ENCODE measurements around the gene CCL28. TPM values are rescaled to one million over a fixed set of nuclear protein-coding genes. Genes with fewer than 3 reads are reported as not detected.
"Not testable (repeated sequence)": the region's sequence is repeated elsewhere in the genome, so short reads cannot be mapped to it uniquely, and the experiment has no call there.

Gene CCL28
- 0.51 TPM for polyA plus RNA-seq (2013, experiment 1 of 2; ENCODE audit: insufficient read length)
- 0.33 TPM for polyA plus RNA-seq (2013, experiment 2 of 2; ENCODE audit: insufficient read length)

- no peak for DNase-seq
These were observed at the start of gene CCL28 for GRCh38 chr5:43412156-43412555. TSS of gene CCL28 (minus strand) at chr5:43412391. CDS start at chr5:43412316, 75 bp downstream.

- DNase-seq, result no peak
These were observed 48.9 kb upstream of the CCL28 start for GRCh38 chr5:43461066-43461465.

DNA sequence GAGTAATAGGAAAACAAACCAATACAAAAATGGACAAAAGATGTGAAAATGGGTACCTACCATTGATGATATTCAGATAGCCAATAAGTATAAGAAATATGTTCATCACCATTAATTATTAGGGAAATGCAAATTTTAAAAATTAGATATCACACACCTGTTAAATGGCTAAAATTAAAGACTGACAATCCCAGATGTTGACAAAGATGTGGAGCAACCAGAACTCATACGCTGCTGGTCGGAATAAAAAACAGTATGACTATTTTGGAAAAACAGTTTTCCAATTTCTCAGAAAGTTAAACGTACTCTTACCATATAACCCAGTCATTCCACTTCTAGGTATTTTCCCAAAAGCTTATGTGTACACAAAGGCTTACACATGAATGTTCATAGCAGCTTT lies 44.4 kb upstream of the CCL28 start:
- DNase-seq, result no peak

DNA sequence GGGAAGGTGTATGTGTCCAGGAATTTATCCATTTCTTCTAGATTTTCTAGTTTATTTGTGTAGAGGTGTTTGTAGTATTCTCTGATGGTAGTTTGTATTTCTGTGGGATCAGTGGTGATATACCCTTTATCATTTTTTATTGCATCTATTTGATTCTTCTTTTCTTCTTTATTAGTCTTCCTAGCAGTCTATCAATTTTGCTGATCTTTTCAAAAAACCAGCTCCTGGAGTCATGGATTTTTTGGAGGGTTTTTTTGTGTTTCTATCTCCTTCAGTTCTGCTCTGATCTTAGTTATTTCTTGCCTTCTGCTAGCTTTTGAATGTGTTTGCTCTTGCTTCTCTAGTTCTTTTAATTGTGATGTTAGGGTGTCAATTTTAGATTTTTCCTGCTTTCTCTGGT lies 29.4 kb upstream of the CCL28 start:
- DNase-seq, result not testable (repeated sequence)

DNA sequence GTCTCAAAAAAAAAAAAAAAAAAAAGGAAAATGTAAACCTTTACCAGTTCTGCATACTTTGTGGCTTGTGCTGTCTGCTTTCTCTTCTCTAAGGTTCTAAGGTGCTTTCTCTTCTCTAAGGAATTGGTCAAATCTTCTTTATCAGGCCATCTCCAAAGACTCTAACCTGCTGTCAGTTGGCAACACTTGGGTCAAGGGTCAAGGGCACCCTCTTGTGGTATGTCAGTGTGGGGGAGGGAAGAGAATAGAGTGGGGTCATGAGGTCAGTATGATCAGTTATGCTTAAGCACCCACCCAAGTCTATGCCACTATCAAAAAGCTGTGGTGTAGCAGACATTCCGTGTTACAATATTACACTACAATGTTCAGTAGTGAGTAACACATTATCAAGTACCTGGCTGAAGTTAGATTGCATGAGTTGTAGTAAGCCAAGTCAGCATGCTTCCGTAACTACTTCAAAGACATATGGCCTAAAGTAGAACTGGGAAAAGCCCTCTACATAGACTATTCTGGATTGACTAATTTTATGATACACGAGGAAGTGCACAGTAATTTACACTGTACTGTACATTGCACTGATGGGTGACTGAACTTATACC lies 25.0 kb upstream of the CCL28 start:
- DNase-seq, result no peak

DNA sequence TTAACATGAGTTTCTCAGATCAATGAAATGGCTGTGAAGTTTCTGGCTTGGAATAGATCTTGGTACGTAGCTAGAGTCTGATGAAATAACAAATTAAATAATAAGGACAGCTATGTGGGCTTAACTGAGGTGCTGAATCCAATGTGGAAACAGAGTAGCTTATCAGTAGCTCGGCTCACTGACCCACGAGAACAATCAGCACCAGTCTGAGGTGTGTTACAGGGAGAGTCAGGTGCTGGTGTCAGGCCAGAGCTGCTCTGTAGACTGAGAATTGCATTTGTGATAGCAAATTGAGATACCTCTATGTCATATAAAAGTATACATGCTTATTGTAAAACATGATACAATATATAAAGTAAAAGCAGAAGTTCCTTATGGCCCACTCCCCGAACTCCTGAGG lies 21.2 kb upstream of the CCL28 start:
- no peak for DNase-seq

DNA sequence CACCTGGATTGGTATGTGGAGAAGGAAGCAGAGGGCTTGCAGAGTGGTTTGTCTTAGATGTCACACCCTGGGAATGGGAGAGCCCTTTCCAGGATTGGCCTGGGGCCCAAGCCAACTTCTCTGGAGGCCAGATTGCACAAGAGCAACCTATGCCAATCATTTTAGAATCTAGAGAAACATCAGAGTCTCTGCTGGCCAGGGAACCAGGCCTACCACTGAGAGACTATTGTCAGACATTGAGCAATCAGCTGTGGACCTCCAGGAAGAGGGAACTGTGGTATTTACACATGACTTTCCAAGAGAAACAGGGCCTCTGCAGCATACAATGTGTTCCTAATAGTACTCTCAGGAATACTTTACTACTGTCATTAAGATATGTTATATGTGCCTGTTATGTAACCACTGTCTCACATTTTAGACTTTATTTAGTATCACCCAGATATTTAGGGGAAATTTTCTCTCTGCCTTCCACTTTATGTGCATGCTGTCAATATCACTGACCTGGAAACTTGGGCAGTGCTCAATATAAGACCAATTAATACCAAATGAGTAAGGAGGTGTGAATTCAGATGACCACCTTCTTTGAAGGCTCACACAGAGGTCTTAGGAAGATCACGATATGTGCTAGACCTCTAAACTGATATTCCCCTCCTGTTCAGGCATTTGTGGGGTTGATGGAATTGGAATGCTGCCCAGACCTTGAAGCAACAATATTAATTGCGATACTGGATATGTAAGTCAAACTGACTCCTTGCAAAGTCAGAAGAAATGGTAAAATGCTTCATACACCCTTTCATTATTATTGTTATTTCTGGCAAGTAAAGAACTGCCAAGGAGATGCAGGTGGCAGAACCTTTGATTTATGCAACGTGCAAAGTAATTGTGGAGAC lies 20.5 kb upstream of the CCL28 start:
- peak; percentile 85 for DNase-seq

DNA sequence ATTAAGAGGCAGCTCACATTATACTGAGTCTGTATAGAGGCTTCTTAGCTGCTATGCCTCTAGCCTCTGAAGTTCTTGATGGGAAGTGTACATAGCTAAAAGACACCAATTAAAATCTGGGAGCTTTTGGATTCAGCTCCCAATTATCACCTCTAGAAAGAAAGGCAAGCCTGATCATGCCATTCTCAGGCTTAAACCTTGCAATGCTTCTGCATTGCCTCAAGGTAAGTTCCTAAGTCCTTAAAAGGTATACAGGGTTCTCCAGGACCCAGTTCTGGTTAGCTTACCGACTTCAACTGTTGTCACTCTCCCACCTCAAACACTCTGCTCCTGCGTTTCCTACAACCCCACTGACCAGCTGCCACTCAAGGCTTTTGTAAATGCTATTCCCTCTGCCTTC lies 17.5 kb upstream of the CCL28 start:
- DNase-seq, result no peak

GRCh38 chr5:43429016-43429415 lies 16.8 kb upstream of the CCL28 start:
- DNase-seq, result no peak

DNA sequence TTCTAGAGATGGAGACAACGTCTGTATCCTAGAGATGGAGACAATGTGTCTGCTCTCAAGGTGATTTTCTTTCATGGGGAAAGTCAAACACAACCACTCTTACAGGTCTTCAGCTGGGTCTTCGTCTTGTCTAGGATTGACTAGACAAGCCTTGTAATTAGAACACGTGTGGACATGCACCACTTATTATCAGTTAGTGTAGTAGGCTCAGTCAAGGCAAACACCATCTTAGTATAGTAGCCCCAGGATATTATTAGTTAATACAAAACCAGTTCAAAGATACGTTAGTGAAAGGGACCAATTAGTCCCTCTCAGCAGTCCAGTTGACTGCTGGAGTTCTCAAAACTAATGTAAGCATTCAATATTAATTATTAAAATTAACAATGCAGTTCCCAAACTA lies 15.1 kb upstream of the CCL28 start:
- DNase-seq, result no peak

GRCh38 chr5:43425983-43426382 lies 13.8 kb upstream of the CCL28 start:
- peak; percentile 57 for DNase-seq

GRCh38 chr5:43423086-43423485 lies 10.9 kb upstream of the CCL28 start:
- not testable (repeated sequence) for DNase-seq

GRCh38 chr5:43422143-43422542 lies 10.0 kb upstream of the CCL28 start:
- DNase-seq, result peak; percentile 35

- no peak for DNase-seq
These were observed 9.4 kb upstream of the CCL28 start for GRCh38 chr5:43421450-43422133.

- DNase-seq, result no peak
These were observed 8.1 kb upstream of the CCL28 start for GRCh38 chr5:43420241-43420640.

DNA sequence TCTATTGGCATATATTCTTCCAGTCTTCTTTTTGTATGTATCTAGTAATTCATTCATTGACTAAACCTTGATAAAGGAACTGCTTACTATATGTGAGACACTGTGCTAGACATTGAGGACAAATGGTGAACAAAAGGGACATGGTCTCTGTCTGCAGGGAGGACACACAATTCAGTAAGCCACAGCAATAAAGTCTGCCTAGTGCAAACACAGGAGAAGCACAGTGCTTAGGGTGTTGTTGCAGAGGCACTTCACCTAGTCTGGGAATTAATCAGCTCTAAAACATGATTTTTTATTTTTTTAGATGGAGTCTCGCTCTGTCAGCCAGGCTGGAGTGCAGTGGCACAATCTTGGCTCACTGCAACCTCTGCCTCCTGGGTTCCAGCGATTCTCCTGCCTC lies 6.4 kb upstream of the CCL28 start:
- DNase-seq, result no peak

GRCh38 chr5:43416803-43417394 lies 4.7 kb upstream of the CCL28 start:
- DNase-seq, result no peak

GRCh38 chr5:43415935-43416802 lies 4.0 kb upstream of the CCL28 start:
- no peak for DNase-seq

DNA sequence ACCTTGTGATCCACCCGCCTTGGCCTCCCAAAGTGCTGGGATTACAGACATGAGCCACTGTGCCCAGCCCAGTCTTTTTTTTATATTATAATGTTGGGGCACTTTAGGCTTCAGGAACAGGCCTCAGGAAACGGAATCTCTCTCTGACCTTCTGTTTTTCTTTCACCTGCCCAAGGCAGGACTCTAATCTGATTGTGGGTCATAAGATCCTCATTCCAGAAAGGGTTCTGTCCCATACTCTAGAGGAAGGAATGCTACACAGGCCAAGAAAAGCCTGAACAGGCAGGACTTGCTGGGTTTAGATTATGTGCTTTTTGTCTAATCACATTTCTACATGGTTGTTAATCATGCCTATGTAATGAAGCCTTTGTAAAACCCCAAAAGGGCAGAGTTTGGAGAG lies 1.8 kb upstream of the CCL28 start:
- no peak for DNase-seq

- DNase-seq, result no peak
These were observed 453 bp upstream of the CCL28 start for GRCh38 chr5:43412644-43413043.

GRCh38 chr5:43411495-43411894 lies 696 bp downstream of the CCL28 start:
- no peak for DNase-seq

DNA sequence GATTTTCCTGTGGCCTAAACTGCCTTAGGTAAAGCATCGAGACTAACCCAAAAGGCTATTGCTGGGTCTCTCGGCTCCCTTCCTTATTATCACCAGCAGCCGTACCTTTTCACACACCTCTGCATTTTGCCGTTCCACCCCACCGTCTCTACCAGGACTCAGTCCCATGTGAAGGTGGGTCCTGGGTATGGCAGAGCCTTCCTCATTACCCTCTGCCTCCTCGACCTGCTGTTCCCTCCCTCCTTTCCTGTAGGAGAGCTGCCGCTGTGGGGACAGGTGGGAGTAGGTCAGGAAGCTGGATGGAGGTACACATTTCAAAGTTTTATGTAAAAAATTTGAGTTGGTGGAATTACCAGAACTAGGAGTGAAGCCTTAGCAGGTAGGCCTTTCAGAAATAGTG lies 1.8 kb downstream of the CCL28 start:
- DNase-seq, result no peak

Data from fibroblast of skin of scalp (primary cell).